ENCODE results near the gene ZNF124.

ZNF124 gene

DNA sequence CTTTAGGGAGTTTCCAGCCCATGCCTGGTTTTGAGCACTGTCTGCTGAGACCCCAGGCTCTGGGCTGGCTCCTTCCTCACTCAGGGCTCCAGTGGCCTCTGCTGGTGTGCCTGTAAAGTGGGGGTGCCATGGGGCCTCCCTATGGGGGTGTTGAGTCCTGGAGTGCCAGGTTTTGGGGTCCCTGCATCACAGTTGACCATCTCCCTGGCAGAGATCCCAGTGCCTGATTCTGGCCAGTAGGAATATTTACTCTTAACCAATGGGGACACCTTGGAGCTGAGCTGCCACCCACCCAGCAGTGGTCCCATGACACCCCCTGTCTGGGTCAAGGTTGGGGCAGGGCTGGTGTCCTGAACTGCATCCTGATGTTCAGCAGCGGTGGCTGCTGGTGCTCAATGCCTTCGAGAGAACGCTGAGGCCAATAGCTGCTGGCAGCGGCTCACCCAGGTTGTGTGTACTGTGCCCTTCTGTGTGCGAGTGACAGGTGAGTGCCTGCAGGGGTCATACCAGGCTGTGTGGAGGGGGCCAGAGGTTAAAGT, 58.0 kb downstream of the ZNF124 start:
- H3K4me3 Mint-ChIP-seq: no peak overlapping the region
- H3K4me1 Mint-ChIP-seq (ENCODE audit: low read depth): peaks cover 19% of the 10 kb centered on the region
- H3K27ac Mint-ChIP-seq: no peak overlapping the region
- peaks cover 57% of the 10 kb centered on the region for H3K27me3 Mint-ChIP-seq
- no peaks in the 10 kb centered on the region for H3K9me3 Mint-ChIP-seq
- intact Hi-C loops (cut with micrococcal nuclease): no loop called here
- H3K36me3 Mint-ChIP-seq (ENCODE audit: low read depth): no peaks in the 10 kb centered on the region

DNA sequence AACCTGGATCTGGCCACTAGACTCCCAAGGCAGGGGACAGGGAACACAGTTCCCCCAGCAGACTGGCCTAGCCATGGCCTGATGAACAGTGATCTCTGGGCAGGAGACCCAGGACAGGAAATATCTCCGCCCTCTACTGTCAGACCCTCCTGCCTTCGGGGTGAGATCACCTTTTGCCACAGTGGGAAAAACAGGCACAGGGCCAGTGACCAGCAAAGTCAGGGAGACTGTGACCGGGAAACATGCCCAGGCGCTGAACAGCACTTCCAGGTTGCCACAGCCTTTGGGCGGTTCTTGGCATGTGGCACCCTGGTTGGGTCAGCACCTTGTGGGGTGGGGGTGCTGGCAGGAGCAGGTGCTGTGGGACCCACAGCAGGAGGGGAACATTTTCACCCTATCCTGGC, 58.7 kb downstream of the ZNF124 start:
- Mint-ChIP-seq H3K27ac (no peak overlapping the region), H3K4me3 (no peak overlapping the region), H3K36me3 (ENCODE audit: low read depth) (no peaks in the 10 kb centered on the region), H3K4me1 (ENCODE audit: low read depth) (peaks cover 19% of the 10 kb centered on the region), H3K9me3 (no peaks in the 10 kb centered on the region), H3K27me3 (peaks cover 64% of the 10 kb centered on the region)
- intact Hi-C loops (cut with micrococcal nuclease): no loop called here

DNA sequence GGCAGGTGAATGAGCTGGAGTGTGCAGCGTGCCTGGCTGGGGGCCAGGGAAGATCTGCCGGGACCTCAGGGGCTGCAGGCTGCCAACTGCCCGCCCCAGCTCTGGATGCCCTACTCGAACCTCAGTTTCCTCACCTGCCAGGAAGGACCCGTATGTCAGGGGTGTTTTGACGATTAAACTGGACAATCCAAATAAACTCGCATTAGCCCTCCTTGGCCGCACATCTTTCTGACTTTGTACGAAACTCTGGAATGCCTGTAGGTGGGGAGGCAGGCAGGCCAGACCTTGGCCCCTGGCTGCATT, 59.4 kb downstream of the ZNF124 start:
- H3K4me3 Mint-ChIP-seq: peak overlapping the region; percentile 34
- intact Hi-C loops (cut with micrococcal nuclease): no loop called here
- H3K27ac Mint-ChIP-seq: no peak overlapping the region
- peaks cover 19% of the 10 kb centered on the region for H3K4me1 Mint-ChIP-seq (ENCODE audit: low read depth)
- H3K36me3 Mint-ChIP-seq (ENCODE audit: low read depth): no peaks in the 10 kb centered on the region
- peaks cover 70% of the 10 kb centered on the region for H3K27me3 Mint-ChIP-seq
- no peaks in the 10 kb centered on the region for H3K9me3 Mint-ChIP-seq

DNA sequence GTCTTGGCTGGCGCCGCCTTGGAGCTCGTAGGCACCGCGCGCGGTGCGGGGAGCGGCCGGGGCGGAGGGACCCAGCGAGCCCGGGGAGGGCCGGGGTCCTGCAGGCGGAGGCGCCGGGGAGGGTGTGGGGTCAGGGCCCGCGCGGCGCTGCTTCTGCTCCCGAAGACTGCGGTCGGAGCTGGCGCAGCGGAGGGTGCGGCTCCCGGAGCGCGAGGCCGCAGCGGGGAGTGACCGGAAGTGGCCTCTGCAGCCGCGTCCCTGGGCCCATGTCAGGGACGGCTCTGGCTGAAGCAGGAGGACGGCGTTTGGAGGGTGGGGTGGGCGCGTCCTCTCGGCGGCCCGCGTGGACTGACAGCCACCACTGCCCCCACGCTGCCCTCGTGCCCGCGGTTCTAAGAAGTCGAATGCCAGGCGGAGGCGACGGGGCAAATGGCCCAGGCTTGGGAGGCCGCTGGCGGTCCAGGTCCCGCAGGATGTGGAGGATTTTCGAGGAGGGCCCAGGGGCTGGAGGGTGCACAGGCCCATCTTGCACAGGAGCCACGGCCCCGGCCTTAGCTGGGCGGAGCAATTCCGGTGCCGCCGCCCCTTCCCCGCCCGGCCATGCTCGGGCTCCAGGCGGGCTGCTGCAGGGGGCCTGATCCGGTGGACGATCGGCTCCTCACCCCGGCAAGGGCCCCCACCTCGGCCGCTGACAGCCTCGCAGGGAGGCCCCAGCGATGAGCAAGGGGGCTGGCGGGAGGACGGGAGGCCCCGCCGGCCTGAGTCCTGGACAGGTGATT, 59.9 kb downstream of the ZNF124 start:
- Mint-ChIP-seq H3K4me3 (peak overlapping the region; percentile 78), H3K27me3 (peaks cover 74% of the 10 kb centered on the region), H3K27ac (peak overlapping the region; percentile 87), H3K4me1 (ENCODE audit: low read depth) (peaks cover 19% of the 10 kb centered on the region), H3K36me3 (ENCODE audit: low read depth) (no peaks in the 10 kb centered on the region), H3K9me3 (no peaks in the 10 kb centered on the region)
- intact Hi-C loops (cut with micrococcal nuclease): no loop called here

DNA sequence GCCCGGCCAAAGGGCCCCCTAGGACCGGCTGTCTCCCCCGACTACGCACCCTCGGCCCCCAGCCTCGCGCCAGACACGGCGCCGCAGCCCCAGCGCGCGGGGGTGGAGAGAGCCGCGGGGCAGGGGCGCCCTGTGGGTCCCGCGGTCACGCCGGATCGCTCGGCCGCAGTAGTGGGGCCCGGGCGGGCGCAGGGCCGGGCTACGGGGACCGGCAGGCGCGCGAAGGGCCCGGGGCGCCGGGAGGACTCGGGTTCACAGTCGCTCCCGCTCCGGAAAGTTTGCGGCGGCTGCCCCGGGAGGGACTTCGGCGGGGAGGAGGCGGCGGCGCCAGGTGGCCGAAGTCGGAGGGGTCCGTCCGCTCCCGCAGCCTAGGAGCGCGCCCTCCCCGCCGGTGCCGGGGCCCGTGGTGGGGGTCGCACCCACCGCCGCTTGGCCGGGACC, 60.5 kb downstream of the ZNF124 start:
- intact Hi-C loops (cut with micrococcal nuclease): no loop called here
- peaks cover 77% of the 10 kb centered on the region for H3K27me3 Mint-ChIP-seq
- no peaks in the 10 kb centered on the region for H3K9me3 Mint-ChIP-seq
- peak overlapping the region; percentile 57 for H3K27ac Mint-ChIP-seq
- H3K4me3 Mint-ChIP-seq: peak overlapping the region; percentile 78
- H3K36me3 Mint-ChIP-seq (ENCODE audit: low read depth): no peaks in the 10 kb centered on the region
- peaks cover 19% of the 10 kb centered on the region for H3K4me1 Mint-ChIP-seq (ENCODE audit: low read depth)

DNA sequence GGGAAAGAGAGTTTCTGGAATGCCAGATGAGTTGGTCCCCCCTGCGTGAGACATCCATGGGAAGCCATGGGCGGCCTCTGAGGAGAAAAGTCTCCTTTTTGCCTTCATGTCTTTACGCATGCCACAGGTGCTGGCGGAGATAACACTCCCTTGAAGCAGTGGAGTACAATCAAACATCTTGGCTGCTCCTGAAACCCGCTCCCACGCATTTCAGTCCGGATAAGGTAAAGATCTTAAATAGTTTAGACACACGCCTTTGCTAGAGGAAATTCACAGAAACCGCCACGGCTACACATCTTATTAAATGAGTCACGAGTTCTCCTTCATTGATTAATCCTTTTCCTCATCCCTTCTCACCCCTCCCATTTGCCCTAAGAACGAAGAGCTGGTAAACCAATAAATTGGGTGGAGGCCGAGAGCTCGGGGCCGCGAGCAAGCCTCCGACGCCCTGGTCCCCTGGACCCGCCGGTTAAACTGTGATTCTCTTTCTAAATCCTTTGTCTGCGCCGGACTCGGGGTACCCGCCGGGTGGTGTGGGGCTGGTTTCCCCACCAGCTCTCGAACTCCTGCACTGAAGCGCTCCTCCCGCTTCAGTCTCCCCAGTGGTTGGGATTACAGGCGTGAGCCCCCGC, 61.1 kb downstream of the ZNF124 start:
- H3K27me3 Mint-ChIP-seq: peaks cover 81% of the 10 kb centered on the region
- intact Hi-C loops (cut with micrococcal nuclease): no loop called here
- H3K4me1 Mint-ChIP-seq (ENCODE audit: low read depth): peaks cover 19% of the 10 kb centered on the region
- no peaks in the 10 kb centered on the region for H3K9me3 Mint-ChIP-seq
- H3K36me3 Mint-ChIP-seq (ENCODE audit: low read depth): no peaks in the 10 kb centered on the region
- H3K4me3 Mint-ChIP-seq: peak overlapping the region; percentile 65
- peak overlapping the region; percentile 57 for H3K27ac Mint-ChIP-seq

DNA sequence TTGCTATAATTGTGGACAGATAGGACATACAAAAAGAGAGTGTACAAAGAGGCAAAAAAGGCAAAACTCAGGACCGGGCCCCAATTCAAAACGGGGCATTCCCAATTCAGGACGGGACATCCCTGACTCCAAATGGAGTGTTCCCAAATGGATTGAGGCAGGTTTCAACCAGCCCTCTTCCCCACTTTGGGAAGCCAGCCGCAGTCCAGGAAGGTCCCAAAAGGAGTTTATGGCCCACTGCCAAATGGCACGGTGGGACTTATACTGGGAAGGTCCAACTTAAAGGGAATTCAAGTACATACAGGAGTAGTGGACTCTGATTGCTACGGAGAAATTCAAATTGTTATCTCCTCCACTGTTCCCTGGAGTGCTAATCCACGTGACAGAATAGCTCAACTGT, 64.1 kb downstream of the ZNF124 start:
- Mint-ChIP-seq H3K36me3 (ENCODE audit: low read depth) (peaks cover 22% of the 10 kb centered on the region), H3K27me3 (peaks cover 62% of the 10 kb centered on the region), H3K9me3 (peaks cover 14% of the 10 kb centered on the region), H3K4me3 (no peak overlapping the region), H3K27ac (no peak overlapping the region), H3K4me1 (ENCODE audit: low read depth) (peaks cover 12% of the 10 kb centered on the region)
- intact Hi-C loops (cut with micrococcal nuclease): loop anchor here (10.0 kb wide), 1 partner anchor 107 kb away; no protein-coding TSS in a partner anchor

DNA sequence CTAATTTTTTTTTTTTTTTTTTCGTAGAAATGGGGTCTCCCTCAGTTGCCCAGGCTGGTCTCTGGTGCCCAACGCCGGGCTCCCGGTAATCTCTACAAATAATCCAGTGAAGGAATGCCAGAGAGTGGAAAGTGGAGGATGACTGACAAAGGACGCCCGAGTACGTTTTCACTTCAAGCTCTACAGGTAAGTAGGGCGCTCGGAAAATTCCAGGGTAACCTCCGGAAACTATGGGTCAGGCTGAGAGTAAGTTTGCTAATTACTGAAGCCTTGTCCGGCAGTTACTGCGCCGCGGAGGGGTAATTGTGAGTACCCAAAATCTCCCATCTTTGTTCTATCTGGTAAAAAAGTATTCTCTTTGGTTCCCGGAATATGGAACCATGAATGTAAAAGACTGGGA, 65.9 kb downstream of the ZNF124 start:
- peaks cover 30% of the 10 kb centered on the region for H3K9me3 Mint-ChIP-seq
- no peak overlapping the region for H3K27ac Mint-ChIP-seq
- no peak overlapping the region for H3K4me3 Mint-ChIP-seq
- peaks cover 51% of the 10 kb centered on the region for H3K27me3 Mint-ChIP-seq
- intact Hi-C loops (cut with micrococcal nuclease): loop anchor here (10.0 kb wide), 1 partner anchor 109 kb away; no protein-coding TSS in a partner anchor
- peaks cover 6% of the 10 kb centered on the region for H3K4me1 Mint-ChIP-seq (ENCODE audit: low read depth)
- H3K36me3 Mint-ChIP-seq (ENCODE audit: low read depth): peaks cover 39% of the 10 kb centered on the region
